ENCODE results near the gene SOX5. TPM values are rescaled to one million over a fixed set of nuclear protein-coding genes. Genes with fewer than 3 reads are reported as not detected.

The SOX5 gene
- 10 to 100 TPM; 15.6 to 18.1 TPM for total RNA-seq
- long read RNA-seq, donor 1, partial matches to known transcripts = 0 of 8 reads
- long read RNA-seq, donor 1, other reads (novel, unspliced or antisense) = 8 of 8 reads
- long read RNA-seq, donor 2, partial matches to known transcripts = 1 of 6 reads
- long read RNA-seq, donor 2, other reads (novel, unspliced or antisense) = 5 of 6 reads

DNA sequence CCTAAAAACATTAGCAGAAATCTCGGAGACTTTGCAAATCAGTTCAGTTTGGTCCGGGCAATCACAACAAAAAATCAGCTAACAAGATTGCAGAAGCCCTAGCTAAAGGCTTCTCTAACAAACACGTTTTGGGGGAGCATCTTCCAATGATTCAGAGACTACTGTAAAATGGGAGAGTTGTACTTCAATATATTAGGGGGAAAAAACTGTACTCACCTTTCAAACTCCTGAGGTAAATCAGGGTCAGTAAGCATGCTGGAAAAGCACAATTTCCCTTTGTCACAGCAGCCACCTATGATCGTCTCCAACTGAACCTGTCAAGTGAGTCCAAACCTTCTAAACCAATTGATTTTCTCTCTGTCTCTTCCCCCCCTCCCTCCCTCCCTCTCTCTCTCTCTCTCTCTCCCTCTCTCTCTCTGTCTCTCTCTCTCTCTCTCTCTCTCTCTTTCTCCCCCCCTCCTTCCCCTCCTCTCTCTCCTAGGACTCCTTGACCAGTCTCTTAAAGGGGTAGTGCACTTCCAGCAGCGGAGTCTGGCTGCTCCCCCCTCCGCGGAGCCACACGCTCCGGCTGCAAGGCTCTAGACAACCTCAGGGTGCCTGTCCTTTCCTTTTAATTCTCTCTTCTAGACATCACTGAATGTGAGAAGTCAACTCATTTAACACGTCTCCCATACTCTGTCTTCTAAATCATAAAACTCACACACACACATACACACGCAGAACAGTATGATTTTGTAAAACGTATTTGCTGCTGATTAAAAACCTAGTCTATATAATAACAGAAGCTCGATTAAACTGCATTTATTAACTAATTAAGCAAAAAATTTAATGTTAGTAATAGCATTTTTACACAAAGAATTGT, at the start of gene SOX5:
SOX5 (minus strand) TSS at position 323 of the 862 bp plus-strand sequence; CDS start at position 254, 69 bp downstream.
- DNase-seq (ENCODE audit: low spot score) = no peak
- intact Hi-C loops (cut with DNase I) = no loop called here

DNA sequence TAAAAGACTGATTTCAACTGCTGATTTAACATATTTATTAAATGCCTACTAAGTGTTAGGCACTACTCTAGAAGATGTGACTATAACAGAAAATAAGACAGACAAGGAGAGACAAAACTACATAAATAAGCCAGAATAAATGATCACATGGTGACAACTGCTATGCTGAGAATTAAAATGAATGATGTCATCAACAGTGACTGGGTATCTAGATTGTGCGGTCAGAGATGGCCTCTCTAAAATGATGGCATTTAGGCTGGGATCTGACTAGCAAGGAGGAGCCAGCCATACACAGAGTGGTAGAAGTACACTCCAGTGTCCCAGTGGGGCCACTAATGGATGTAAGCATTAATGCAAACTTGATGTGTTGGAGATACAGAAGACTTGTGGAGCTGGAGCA, 37.6 kb upstream of the SOX5 start:
- DNase-seq (ENCODE audit: low spot score) = no peak
- intact Hi-C loops (cut with DNase I) = no loop called here

GRCh38 chr12:23980826-23981225, 31.4 kb upstream of the SOX5 start:
- intact Hi-C loops (cut with DNase I) = no loop called here
- no peak for DNase-seq (ENCODE audit: low spot score)

- DNase-seq (ENCODE audit: low spot score) = no peak
- intact Hi-C loops (cut with DNase I) = no loop called here
Observed at GRCh38 chr12:23964812-23965211, 15.3 kb upstream of the SOX5 start.

- intact Hi-C loops (cut with DNase I) = no loop called here
- no peak for DNase-seq (ENCODE audit: low spot score)
Observed at GRCh38 chr12:23959826-23960225, 10.4 kb upstream of the SOX5 start.

DNA sequence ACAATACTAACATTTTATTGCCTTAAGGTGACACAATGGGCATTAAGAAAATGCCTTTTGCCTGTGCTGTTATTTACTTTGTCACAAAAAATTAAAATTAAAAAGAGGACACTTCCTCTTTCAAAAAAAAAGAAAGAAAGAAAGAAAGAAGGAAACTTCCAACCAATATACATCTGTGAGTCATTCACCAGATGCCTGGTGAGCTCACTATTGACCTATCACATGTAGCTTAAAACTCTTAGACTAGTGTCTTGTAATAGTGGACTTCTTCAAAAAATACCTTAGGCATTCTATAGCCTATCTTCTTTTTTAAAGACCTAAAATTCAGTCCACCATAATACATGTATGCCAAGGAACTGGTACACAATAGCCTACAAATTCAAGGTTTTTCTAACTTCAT, 4.9 kb upstream of the SOX5 start:
- intact Hi-C loops (cut with DNase I) = no loop called here

DNA sequence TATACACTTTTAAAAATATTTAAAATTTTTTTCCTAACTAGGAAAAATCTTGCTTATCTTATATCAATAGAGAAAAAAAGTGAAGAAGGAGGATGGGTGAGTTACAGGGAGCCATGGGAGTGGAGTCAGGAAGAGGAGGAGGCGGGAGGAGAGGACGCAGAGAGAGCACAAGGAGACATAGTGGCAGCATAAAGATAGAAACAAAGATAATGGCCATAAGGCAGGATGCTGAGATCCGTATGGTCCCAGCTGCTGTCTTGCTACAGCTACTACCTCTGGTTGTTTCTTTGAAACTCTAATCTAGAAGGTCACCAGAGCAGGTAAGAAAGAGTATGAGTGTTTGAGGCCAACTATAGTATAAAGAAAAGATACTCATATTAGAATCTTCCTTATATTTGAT, 2.6 kb upstream of the SOX5 start:
- DNase-seq (ENCODE audit: low spot score) = no peak
- intact Hi-C loops (cut with DNase I) = no loop called here

More for the DNA sequence above, 4.9 kb upstream of the SOX5 start:
- DNase-seq (ENCODE audit: low spot score) = no peak

GRCh38 chr12:23950775-23951451, 1.4 kb upstream of the SOX5 start:
- intact Hi-C loops (cut with DNase I) = no loop called here
- no peak for DNase-seq (ENCODE audit: low spot score)

- intact Hi-C loops (cut with DNase I) = no loop called here
- DNase-seq (ENCODE audit: low spot score) = no peak
Observed at GRCh38 chr12:23950210-23950774, 822 bp upstream of the SOX5 start.

GRCh38 chr12:23948291-23948690, 1.2 kb downstream of the SOX5 start:
- intact Hi-C loops (cut with DNase I) = no loop called here
- no peak for DNase-seq (ENCODE audit: low spot score)

DNA sequence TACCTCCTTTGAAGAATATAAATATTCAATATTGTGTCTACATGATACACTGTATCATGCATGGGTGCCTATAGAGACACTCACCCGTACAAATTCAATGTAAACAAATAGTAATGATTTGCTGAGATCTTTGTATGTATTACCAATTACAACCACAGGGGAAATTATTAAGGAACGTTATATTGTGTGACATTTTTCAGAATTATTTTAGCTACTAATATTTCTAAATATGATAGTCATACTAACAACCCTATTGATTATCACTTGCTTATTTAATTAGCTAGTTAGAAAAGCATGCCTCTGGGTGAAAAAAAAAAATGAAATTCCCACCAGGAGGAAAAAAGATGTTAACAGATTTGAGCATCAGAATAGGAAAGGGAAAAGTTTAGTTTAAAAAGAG, 2.1 kb downstream of the SOX5 start:
- intact Hi-C loops (cut with DNase I) = no loop called here
- DNase-seq (ENCODE audit: low spot score) = no peak

GRCh38 chr12:23945249-23945648, 4.2 kb downstream of the SOX5 start:
- DNase-seq (ENCODE audit: low spot score) = no peak
- intact Hi-C loops (cut with DNase I) = no loop called here

- no peak for DNase-seq (ENCODE audit: low spot score)
- intact Hi-C loops (cut with DNase I) = no loop called here
Observed at GRCh38 chr12:23944067-23944466, 5.4 kb downstream of the SOX5 start.

DNA sequence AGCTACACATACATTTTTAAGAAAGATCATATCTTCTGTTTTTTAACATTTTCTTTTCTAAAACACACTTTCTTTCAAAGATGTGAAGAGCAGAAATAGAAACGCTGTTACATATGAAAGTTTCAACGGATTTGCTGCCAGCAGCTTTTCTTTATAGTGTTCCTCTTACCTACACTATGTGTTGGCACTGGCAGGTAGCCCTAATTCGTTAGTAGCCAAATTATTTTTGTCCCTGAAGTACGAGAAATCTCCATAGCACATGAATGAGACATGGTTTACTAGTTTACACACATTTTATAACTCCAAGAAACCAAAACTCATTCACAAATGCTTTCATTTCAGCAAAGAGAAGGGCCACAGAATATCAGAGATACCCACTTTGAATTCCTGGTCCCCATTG, 6.6 kb downstream of the SOX5 start:
- intact Hi-C loops (cut with DNase I) = no loop called here

GRCh38 chr12:23941780-23942179, 7.7 kb downstream of the SOX5 start:
- intact Hi-C loops (cut with DNase I) = no loop called here
- DNase-seq (ENCODE audit: low spot score) = no peak

More for the DNA sequence above, 6.6 kb downstream of the SOX5 start:
- DNase-seq (ENCODE audit: low spot score) = no peak

DNA sequence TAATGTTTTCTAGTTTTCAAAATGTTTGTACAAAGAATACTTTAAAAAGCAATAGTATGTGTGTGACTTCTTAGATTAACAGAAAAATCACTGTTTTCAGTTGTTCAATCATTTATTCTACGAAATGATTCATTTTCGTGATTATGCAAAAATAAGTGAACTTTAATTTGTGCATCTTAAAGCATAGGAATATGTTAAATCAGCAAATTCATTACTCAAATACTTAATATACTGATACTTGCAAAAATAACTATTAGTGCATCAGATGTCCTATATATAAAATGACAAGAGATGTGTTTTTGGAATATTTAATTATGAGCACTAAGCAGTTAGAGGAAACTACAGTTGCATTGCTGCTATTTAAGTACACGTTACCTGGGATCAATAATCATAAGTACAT, 11.0 kb downstream of the SOX5 start:
- intact Hi-C loops (cut with DNase I) = no loop called here
- no peak for DNase-seq (ENCODE audit: low spot score)

GRCh38 chr12:23931176-23931575, 18.3 kb downstream of the SOX5 start:
- intact Hi-C loops (cut with DNase I) = no loop called here
- no peak for DNase-seq (ENCODE audit: low spot score)

GRCh38 chr12:23930599-23930998, 18.9 kb downstream of the SOX5 start:
- intact Hi-C loops (cut with DNase I) = no loop called here
- no peak for DNase-seq (ENCODE audit: low spot score)

- intact Hi-C loops (cut with DNase I) = no loop called here
Observed at GRCh38 chr12:23929906-23930305, 19.6 kb downstream of the SOX5 start.

GRCh38 chr12:23927907-23928306, 21.6 kb downstream of the SOX5 start:
- no peak for DNase-seq (ENCODE audit: low spot score)
- intact Hi-C loops (cut with DNase I) = no loop called here

More at GRCh38 chr12:23929906-23930305, 19.6 kb downstream of the SOX5 start:
- no peak for DNase-seq (ENCODE audit: low spot score)

Measured in posterior vena cava (tissue), 2 donors.